ENCODE results near the gene CPT2. TPM values are rescaled to one million over a fixed set of nuclear protein-coding genes. Genes with fewer than 3 reads are reported as not detected.

CPT2 gene
- total and polyA plus RNA-seq, 2 of the 13 experiments (the other 11 are each of a cell fraction or from before 2014, with no cell fraction given) = 12.6 to 14.6 TPM

- no peak for TF ChIP-seq ZNF18 (CRISPR knock-in tag; IDR thresholded peaks at IDR 0.05; ENCODE audit: insufficient replicate concordance)
- no peak for TF ChIP-seq ZNF513 (CRISPR knock-in tag; conservative IDR thresholded peaks at IDR 0.05)
- no peak for TF ChIP-seq NFRKB (IDR thresholded peaks at IDR 0.05)
- no peak for TF ChIP-seq KLF11 (CRISPR knock-in tag; IDR thresholded peaks at IDR 0.05)
- TF ChIP-seq ARID4A (CRISPR knock-in tag; IDR thresholded peaks at IDR 0.05; ENCODE audit: borderline replicate concordance) = no peak
- no peak for TF ChIP-seq KMT2A (CRISPR knock-in tag; IDR thresholded peaks at IDR 0.05)
- no peak for TF ChIP-seq ZNF660 (CRISPR knock-in tag; IDR thresholded peaks at IDR 0.05; ENCODE audit: borderline replicate concordance, low read depth)
- no peak for TF ChIP-seq ZNF441 (CRISPR knock-in tag; IDR thresholded peaks at IDR 0.05; ENCODE audit: borderline replicate concordance)
- no peak for TF ChIP-seq FOSL1 (CRISPR knock-in tag; IDR thresholded peaks at IDR 0.05; ENCODE audit: borderline replicate concordance)
- no peak for TF ChIP-seq DR1 (CRISPR knock-in tag; IDR thresholded peaks at IDR 0.05)
- peak; percentile 23; the same call in 1 of the 2 replicates for TF ChIP-seq ZMYM3 (CRISPR knock-in tag; IDR thresholded peaks at IDR 0.05)
- no peak for TF ChIP-seq RARG (CRISPR knock-in tag; IDR thresholded peaks at IDR 0.05; ENCODE audit: low read depth)
- 0 out of 2 replicates have a peak, but pooled peaks have one; percentile 34 for TF ChIP-seq KDM5B (CRISPR knock-in tag; IDR thresholded peaks at IDR 0.05; ENCODE audit: borderline replicate concordance)
- TF ChIP-seq ZNF569 (CRISPR knock-in tag; IDR thresholded peaks at IDR 0.05; ENCODE audit: borderline replicate concordance) = no peak
- TF ChIP-seq HOXA7 (CRISPR knock-in tag; IDR thresholded peaks at IDR 0.05) = no peak
- peak; percentile 38; the same call in 1 of the 2 replicates for TF ChIP-seq ZNF230 (CRISPR knock-in tag; IDR thresholded peaks at IDR 0.05)
- no peak for TF ChIP-seq SRSF1 (optimal IDR thresholded peaks at IDR 0.05; ENCODE audit: low read depth, low read length)
- TF ChIP-seq HNRNPL (IDR thresholded peaks at IDR 0.05; ENCODE audit: low read depth, low read length) = 0 out of 2 replicates have a peak, but pooled peaks have one; percentile 70
- no peak for TF ChIP-seq ZNF296 (CRISPR knock-in tag; conservative IDR thresholded peaks at IDR 0.05)
- no peak for TF ChIP-seq RFX5 (IDR thresholded peaks at IDR 0.05; ENCODE audit: low read depth, low read length)
- 0 out of 2 replicates have a peak, but pooled peaks have one; percentile 47 for TF ChIP-seq TGIF2 (CRISPR knock-in tag; IDR thresholded peaks at IDR 0.05)
- no peak for TF ChIP-seq HMGA1 (CRISPR knock-in tag; conservative IDR thresholded peaks at IDR 0.05)
These were observed 20.0 kb upstream of the CPT2 start (continued) for GRCh38 chr1:53176452-53177208.
